Caco-2 (cell line): ENCODE data around the gene MED13L. TPM values are rescaled to one million over a fixed set of nuclear protein-coding genes. Genes with fewer than 3 reads are reported as not detected.

Source experiments
- BruUV-seq: library from RNA; stranded (reverse); fragments of 400-500 nt; replicated peaks from 2 replicates; lab custom pipeline; 2021; lab: Mats Ljungman, UMichigan
- CTCF ChIA-PET: fragments of 300-600 bp; sonication (Branson Sonifier 250); formaldehyde crosslinking; loops from one replicate; lab custom pipeline; 2022; ENCODE audit warnings: antibody characterized with exemption; lab: Charles Lee
- POLR2A ChIA-PET: fragments of 300-600 bp; sonication (Branson Sonifier 250); formaldehyde crosslinking; loops from one replicate; lab custom pipeline; 2022; ENCODE audit warnings: antibody characterized with exemption; lab: Charles Lee
- DNase-seq, 2 experiments: peaks; one replicate each; pipeline versions ENCODE4 v3.0.0 to v3.0.0-alpha.2; 2020 to 2022
- H3K27me3 ChIP-seq: replicated peaks from 2 replicates; pipeline ENCODE4 v1.6.0; 2011; ENCODE audit warnings: low read length; ENCODE audit not compliant: control insufficient read depth, insufficient read depth
- H3K36me3 ChIP-seq: 2 replicates; pipeline ENCODE4 v1.5.1; 2011; ENCODE audit warnings: low read length; ENCODE audit not compliant: control insufficient read depth, insufficient read depth
- H3K4me1 ChIP-seq: fragments of 250-450 bp; sonication (Bioruptor Pico); 2 replicates; pipeline ENCODE4 v1.5.1; 2020; ENCODE audit warnings: mild to moderate bottlenecking
- H3K4me3 ChIP-seq: 2 replicates; pipeline ENCODE4 v1.5.1; 2011; ENCODE audit warnings: low read depth, mild to moderate bottlenecking, control low read depth, low read length
- H3K9me3 ChIP-seq: fragments of 250-450 bp; sonication (Bioruptor Pico); 2 replicates; pipeline ENCODE4 v1.5.1; 2020; ENCODE audit warnings: mild to moderate bottlenecking, moderate library complexity
- H3K27ac Mint-ChIP-seq: one replicate; pipeline ENCODE4 v1.8.0; 2022; ENCODE audit warnings: mixed read lengths; ENCODE audit not compliant: unreplicated experiment
- H3K27me3 Mint-ChIP-seq: one replicate; pipeline ENCODE4 v1.8.0; 2022; ENCODE audit warnings: mixed read lengths; ENCODE audit not compliant: insufficient read depth, unreplicated experiment
- H3K36me3 Mint-ChIP-seq: one replicate; pipeline ENCODE4 v1.8.0; 2022; ENCODE audit warnings: mild to moderate bottlenecking, mixed read lengths; ENCODE audit not compliant: insufficient read depth, unreplicated experiment
- H3K4me1 Mint-ChIP-seq: one replicate; pipeline ENCODE4 v1.8.0; 2022; ENCODE audit warnings: low read depth, mixed read lengths; ENCODE audit not compliant: unreplicated experiment
- H3K4me3 Mint-ChIP-seq: one replicate; pipeline ENCODE4 v1.8.0; 2022; ENCODE audit warnings: mild to moderate bottlenecking, moderate library complexity, mixed read lengths; ENCODE audit not compliant: unreplicated experiment
- H3K9me3 Mint-ChIP-seq: one replicate; pipeline ENCODE4 v1.8.0; 2022; ENCODE audit warnings: mixed read lengths; ENCODE audit not compliant: unreplicated experiment
- intact Hi-C: fragments of 100-400 bp; cut with micrococcal nuclease; formaldehyde crosslinking; loops from one replicate; pipeline ENCODE4 v1.10.0; 2022; ENCODE audit not compliant: unreplicated experiment
- total RNA-seq: library from RNA; stranded (reverse); gene quantifications from 2 replicates; pipeline ENCODE4 v1.2.3, GENCODE V29; 2022
- TF ChIP-seq, protein P1 (sequence below), 2 experiments: fragments of 200-600 bp in 1 of 2; IDR thresholded peaks; 1 replicate in 1 of 2; 2 replicates in 1 of 2; pipeline versions ENCODE4 v1.5.1 to v1.8.0; 2011 to 2022; ENCODE audit warnings: antibody characterized with exemption in 1 of 2, control low read depth in 1 of 2, inconsistent platforms in 1 of 2, low read depth in 1 of 2, low read length in 1 of 2, mild to moderate bottlenecking in 1 of 2, moderate library complexity in 1 of 2; ENCODE audit not compliant: insufficient read depth in 1 of 2, severe bottlenecking in 1 of 2, unreplicated experiment in 1 of 2

The MED13L gene
- total RNA-seq, 1 experiment from 2014 or later: 160 TPM

DNA sequence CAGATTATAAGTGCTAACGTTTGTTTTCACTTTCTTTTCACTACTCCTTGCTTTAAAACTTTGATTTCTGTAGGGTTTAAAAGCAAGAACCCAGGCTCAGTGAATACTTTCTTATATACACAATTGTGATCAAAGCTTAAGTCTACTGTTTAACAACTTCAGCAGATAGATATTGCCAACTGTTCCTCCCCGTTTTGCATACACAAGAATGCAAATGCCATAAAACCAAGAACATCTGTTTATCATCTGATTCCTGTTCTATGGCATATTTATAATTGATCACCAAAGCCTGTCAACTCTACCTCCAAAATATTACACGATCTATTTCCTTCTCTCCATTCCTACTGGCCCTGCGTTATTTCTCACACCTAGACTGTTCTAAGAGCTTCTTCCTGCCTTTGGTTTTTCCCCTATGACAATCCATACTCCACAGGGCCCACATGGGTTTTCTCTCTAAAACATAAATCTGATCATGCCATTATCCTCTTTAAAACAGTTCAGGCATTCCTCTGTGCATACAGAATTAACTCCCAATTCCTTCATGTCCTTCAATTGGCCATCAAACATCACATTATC, 15.9 kb downstream of the MED13L start:
- H3K4me3 ChIP-seq: no peak overlapping the region
- BruUV-seq: no TSS peak
- CTCF ChIA-PET: interaction anchor here (0.5 to 0.7 kb wide), 2 partner anchors 57 to 128 kb away, joined by 3 to 6 read pairs; no protein-coding TSS in a partner anchor
- POLR2A ChIA-PET: no interaction called here
- TF ChIP-seq, protein P1, sequence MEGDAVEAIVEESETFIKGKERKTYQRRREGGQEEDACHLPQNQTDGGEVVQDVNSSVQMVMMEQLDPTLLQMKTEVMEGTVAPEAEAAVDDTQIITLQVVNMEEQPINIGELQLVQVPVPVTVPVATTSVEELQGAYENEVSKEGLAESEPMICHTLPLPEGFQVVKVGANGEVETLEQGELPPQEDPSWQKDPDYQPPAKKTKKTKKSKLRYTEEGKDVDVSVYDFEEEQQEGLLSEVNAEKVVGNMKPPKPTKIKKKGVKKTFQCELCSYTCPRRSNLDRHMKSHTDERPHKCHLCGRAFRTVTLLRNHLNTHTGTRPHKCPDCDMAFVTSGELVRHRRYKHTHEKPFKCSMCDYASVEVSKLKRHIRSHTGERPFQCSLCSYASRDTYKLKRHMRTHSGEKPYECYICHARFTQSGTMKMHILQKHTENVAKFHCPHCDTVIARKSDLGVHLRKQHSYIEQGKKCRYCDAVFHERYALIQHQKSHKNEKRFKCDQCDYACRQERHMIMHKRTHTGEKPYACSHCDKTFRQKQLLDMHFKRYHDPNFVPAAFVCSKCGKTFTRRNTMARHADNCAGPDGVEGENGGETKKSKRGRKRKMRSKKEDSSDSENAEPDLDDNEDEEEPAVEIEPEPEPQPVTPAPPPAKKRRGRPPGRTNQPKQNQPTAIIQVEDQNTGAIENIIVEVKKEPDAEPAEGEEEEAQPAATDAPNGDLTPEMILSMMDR (IDR thresholded peaks at IDR 0.05; ENCODE audit: insufficient read depth in 1 of 2, low read depth in 1 of 2, low read length in 1 of 2, severe bottlenecking in 1 of 2, unreplicated experiment in 1 of 2): no peak
- Mint-ChIP-seq H3K27ac (no peak overlapping the region), H3K27me3 (no peaks in the 10 kb centered on the region), H3K36me3 (no peaks in the 10 kb centered on the region), H3K4me1 (peaks cover 31% of the 10 kb centered on the region), H3K4me3 (no peak overlapping the region), H3K9me3 (no peaks in the 10 kb centered on the region)
- no peaks in the 10 kb centered on the region; the same call in 1 of the 2 replicates for H3K36me3 ChIP-seq
- peaks cover 63% of the 10 kb centered on the region for H3K4me1 ChIP-seq
- intact Hi-C loops: no loop called here
- no peak for DNase-seq
- H3K9me3 ChIP-seq: no peaks in the 10 kb centered on the region
- H3K27me3 ChIP-seq: no peaks in the 10 kb centered on the region

DNA sequence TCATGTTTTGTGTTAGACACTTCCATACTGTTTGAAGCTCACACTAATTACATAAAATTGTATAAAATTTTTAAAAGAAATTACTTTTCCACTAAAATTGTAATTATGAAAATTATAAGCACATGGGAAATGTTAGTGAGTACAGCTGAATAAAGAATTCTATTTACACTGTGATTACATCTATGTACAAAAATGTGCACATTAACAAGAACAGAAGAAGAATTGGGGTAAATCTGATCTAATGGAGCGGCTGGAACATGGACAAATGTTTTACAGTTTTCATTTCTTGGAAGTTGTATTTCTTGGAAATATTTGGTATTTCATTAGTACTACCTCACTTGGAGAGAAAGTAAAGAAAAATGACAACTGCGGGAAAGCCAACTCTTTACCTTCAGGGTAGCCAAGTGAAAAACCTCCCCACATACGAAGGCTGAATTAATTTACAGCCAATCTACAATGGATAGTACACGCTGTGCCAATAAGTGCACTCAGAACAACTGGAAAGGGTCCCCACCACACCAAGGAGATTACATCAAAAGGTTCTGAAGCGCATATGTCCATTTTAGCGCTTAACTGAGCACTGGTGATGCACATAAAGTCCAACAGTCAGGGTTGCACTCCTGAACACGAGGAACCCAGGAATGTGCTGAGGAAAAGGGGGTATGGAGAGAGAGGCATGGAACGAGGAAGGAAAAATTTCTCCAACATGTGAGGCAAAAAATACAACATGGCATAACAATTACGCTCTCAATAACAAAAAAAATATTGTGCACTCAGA, 17.5 kb downstream of the MED13L start:
- Histone ChIP-seq H3K4me3 (no peak overlapping the region), H3K4me1 (peaks cover 56% of the 10 kb centered on the region), H3K36me3 (no peaks in the 10 kb centered on the region; the same call in 1 of the 2 replicates), H3K9me3 (no peaks in the 10 kb centered on the region), H3K27me3 (no peaks in the 10 kb centered on the region)
- POLR2A ChIA-PET: no interaction called here
- Mint-ChIP-seq H3K4me1 (peaks cover 31% of the 10 kb centered on the region), H3K27ac (no peak overlapping the region), H3K27me3 (no peaks in the 10 kb centered on the region), H3K36me3 (no peaks in the 10 kb centered on the region), H3K4me3 (no peak overlapping the region), H3K9me3 (no peaks in the 10 kb centered on the region)
- DNase-seq: no peak
- TF ChIP-seq, protein P1 (IDR thresholded peaks at IDR 0.05; ENCODE audit: insufficient read depth in 1 of 2, low read depth in 1 of 2, low read length in 1 of 2, severe bottlenecking in 1 of 2, unreplicated experiment in 1 of 2): no peak
- no TSS peak for BruUV-seq
- CTCF ChIA-PET: no interaction called here
- intact Hi-C loops: no loop called here

DNA sequence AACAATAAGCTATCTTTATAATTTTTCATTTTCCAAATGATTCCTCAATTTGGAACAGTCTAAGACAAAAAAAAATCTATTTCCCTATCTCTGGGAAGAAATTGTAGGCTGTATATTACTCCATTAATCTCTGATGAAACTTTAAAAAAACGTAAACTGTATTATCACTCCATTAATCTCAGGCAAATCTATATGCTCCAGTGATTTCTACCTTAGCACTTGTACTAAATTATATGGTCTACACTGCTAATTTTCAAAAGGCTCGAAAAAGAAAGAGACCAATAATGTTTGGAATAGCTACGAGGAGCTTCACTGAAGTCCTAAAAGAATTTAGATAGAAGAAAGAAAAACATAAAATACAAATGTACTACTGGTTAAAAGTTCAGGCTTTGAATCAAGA, 19.7 kb downstream of the MED13L start:
- Mint-ChIP-seq H3K4me1 (peaks cover 43% of the 10 kb centered on the region), H3K9me3 (no peaks in the 10 kb centered on the region), H3K4me3 (no peak overlapping the region), H3K27ac (no peak overlapping the region), H3K27me3 (no peaks in the 10 kb centered on the region), H3K36me3 (no peaks in the 10 kb centered on the region)
- TF ChIP-seq, protein P1 (IDR thresholded peaks at IDR 0.05; ENCODE audit: insufficient read depth in 1 of 2, low read depth in 1 of 2, low read length in 1 of 2, severe bottlenecking in 1 of 2, unreplicated experiment in 1 of 2): no peak
- Histone ChIP-seq H3K9me3 (no peaks in the 10 kb centered on the region), H3K4me1 (peaks cover 37% of the 10 kb centered on the region), H3K4me3 (no peak overlapping the region), H3K36me3 (no peaks in the 10 kb centered on the region), H3K27me3 (no peaks in the 10 kb centered on the region)
- intact Hi-C loops: no loop called here
- no TSS peak for BruUV-seq
- DNase-seq: no peak
- POLR2A ChIA-PET: no interaction called here
- CTCF ChIA-PET: no interaction called here
